ENCODE measurements around the gene VPS13C. TPM values are rescaled to one million over a fixed set of nuclear protein-coding genes. Genes with fewer than 3 reads are reported as not detected.

Gene VPS13C
- total RNA-seq, 4 donors from 2014 or later: 68.2 to 165 (median 102) TPM

GRCh38 chr15:61820951-61821350, 239.3 kb downstream of the VPS13C start:
- Histone ChIP-seq H3K9me3 (no peaks in the 10 kb centered on the region), H3K27me3 (no peaks in the 10 kb centered on the region), H3K4me3 (no peak overlapping the region), H3K36me3 (no peaks in the 10 kb centered on the region), H3K27ac (no peak overlapping the region), H3K4me1 (no peaks in the 10 kb centered on the region)
- intact Hi-C loops (cut with DNase I; ENCODE audit: low total_unique reads): no loop called here
- DNase-seq: no peak
- no peak for TF ChIP-seq POLR2A (IDR thresholded peaks at IDR 0.05)
- TF ChIP-seq, protein P1, sequence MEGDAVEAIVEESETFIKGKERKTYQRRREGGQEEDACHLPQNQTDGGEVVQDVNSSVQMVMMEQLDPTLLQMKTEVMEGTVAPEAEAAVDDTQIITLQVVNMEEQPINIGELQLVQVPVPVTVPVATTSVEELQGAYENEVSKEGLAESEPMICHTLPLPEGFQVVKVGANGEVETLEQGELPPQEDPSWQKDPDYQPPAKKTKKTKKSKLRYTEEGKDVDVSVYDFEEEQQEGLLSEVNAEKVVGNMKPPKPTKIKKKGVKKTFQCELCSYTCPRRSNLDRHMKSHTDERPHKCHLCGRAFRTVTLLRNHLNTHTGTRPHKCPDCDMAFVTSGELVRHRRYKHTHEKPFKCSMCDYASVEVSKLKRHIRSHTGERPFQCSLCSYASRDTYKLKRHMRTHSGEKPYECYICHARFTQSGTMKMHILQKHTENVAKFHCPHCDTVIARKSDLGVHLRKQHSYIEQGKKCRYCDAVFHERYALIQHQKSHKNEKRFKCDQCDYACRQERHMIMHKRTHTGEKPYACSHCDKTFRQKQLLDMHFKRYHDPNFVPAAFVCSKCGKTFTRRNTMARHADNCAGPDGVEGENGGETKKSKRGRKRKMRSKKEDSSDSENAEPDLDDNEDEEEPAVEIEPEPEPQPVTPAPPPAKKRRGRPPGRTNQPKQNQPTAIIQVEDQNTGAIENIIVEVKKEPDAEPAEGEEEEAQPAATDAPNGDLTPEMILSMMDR (IDR thresholded peaks at IDR 0.05): no peak

GRCh38 chr15:61820212-61820611, 240.0 kb downstream of the VPS13C start:
- intact Hi-C loops (cut with DNase I; ENCODE audit: low total_unique reads): no loop called here
- no peak overlapping the region for H3K27ac ChIP-seq
- no peak for DNase-seq

DNA sequence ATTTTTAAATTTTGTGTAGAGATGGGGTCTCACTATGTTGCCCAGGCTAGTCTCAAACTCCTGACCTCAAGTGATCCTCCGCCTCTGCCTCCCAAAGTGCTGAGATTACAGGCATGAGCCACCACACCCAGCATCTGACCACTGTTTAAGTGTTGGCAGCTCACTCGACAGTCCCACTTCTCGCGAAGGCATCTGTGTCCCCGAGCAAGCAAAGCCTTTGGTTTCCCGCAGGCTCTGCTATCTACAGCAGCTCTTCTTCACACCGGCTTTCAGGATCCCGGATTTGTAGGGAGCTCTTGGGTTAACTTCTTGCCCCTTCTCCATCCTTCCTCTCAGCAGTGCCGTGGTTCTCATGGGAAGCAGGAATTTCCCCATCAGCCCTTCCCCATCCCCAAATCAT, 240.9 kb downstream of the VPS13C start:
- H3K9me3 ChIP-seq: no peaks in the 10 kb centered on the region
- H3K27ac ChIP-seq: no peak overlapping the region
- intact Hi-C loops (cut with DNase I; ENCODE audit: low total_unique reads): no loop called here
- H3K27me3 ChIP-seq: no peaks in the 10 kb centered on the region
- TF ChIP-seq, protein P1 (IDR thresholded peaks at IDR 0.05): no peak
- TF ChIP-seq POLR2A (IDR thresholded peaks at IDR 0.05): no peak
- no peaks in the 10 kb centered on the region for H3K4me1 ChIP-seq
- DNase-seq: no peak
- no peak overlapping the region for H3K4me3 ChIP-seq
- no peaks in the 10 kb centered on the region for H3K36me3 ChIP-seq

More at GRCh38 chr15:61820212-61820611, 240.0 kb downstream of the VPS13C start:
- Histone ChIP-seq H3K4me1 (no peaks in the 10 kb centered on the region), H3K27me3 (no peaks in the 10 kb centered on the region), H3K4me3 (no peak overlapping the region), H3K9me3 (no peaks in the 10 kb centered on the region), H3K36me3 (no peaks in the 10 kb centered on the region)
- TF ChIP-seq POLR2A (IDR thresholded peaks at IDR 0.05): no peak
- TF ChIP-seq, protein P1 (IDR thresholded peaks at IDR 0.05): no peak

DNA sequence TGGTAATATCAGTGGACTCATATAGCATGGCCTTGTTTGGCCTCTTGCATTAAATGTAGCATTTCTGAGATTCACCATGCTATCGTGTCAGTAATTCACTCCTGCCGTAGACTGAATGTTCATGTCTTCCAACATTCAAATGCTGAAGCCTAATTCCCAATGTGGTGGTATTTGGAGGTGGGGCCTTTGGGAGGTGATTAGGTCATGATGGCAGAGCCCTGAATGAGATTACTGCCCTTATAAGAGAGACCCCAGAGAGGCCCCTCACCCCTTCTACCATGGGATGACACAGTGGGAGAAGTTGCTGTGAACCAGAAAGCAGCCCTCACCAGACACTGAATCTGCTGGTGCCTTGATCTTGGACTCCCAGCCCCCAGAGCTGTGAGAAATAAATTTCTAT, 241.4 kb downstream of the VPS13C start:
- H3K4me3 ChIP-seq: no peak overlapping the region
- no peaks in the 10 kb centered on the region for H3K27me3 ChIP-seq
- H3K4me1 ChIP-seq: no peaks in the 10 kb centered on the region
- no peaks in the 10 kb centered on the region for H3K36me3 ChIP-seq
- TF ChIP-seq POLR2A (IDR thresholded peaks at IDR 0.05): no peak
- TF ChIP-seq, protein P1 (IDR thresholded peaks at IDR 0.05): no peak
- no peak overlapping the region for H3K27ac ChIP-seq
- no peak for DNase-seq
- intact Hi-C loops (cut with DNase I; ENCODE audit: low total_unique reads): no loop called here
- H3K9me3 ChIP-seq: no peaks in the 10 kb centered on the region

GRCh38 chr15:61816856-61817255, 243.4 kb downstream of the VPS13C start:
- Histone ChIP-seq H3K4me1 (no peaks in the 10 kb centered on the region), H3K36me3 (no peaks in the 10 kb centered on the region), H3K27ac (no peak overlapping the region), H3K9me3 (no peaks in the 10 kb centered on the region), H3K4me3 (no peak overlapping the region), H3K27me3 (no peaks in the 10 kb centered on the region)
- DNase-seq: no peak
- no peak for TF ChIP-seq POLR2A (IDR thresholded peaks at IDR 0.05)
- TF ChIP-seq, protein P1 (IDR thresholded peaks at IDR 0.05): no peak
- intact Hi-C loops (cut with DNase I; ENCODE audit: low total_unique reads): no loop called here
